Gastroesophageal sphincter (tissue), 3 donors: Measurements from ENCODE around the gene EGFL8.

Experiments
- CTCF ChIP-seq, 4 experiments: fragments of 200-600 bp in 2 of 4; fragments of 450-650 bp in 2 of 4; sonication (generic) in 1 of 4; IDR thresholded peaks; one replicate each; pipeline ENCODE4 v1.5.1; 2017 to 2019; ENCODE audit warnings: antibody characterized with exemption in 4 of 4, mild to moderate bottlenecking in 2 of 4, moderate library complexity in 2 of 4
- EP300 ChIP-seq: sonication (generic); formaldehyde crosslinking; IDR thresholded peaks from one replicate; pipeline ENCODE4 v1.6.1; 2017; ENCODE audit warnings: antibody characterized with exemption, mild to moderate bottlenecking
- POLR2A ChIP-seq, 2 donors: fragments of 450-650 bp; IDR thresholded peaks; one replicate each; pipeline ENCODE4 v1.6.1; 2017; ENCODE audit warnings: antibody characterized with exemption in 2 of 2, mild to moderate bottlenecking in 2 of 2, moderate library complexity in 1 of 2
- POLR2AphosphoS5 ChIP-seq: sonication (generic); formaldehyde crosslinking; IDR thresholded peaks from one replicate; pipeline ENCODE4 v1.6.1; 2017; ENCODE audit warnings: antibody characterized with exemption

GRCh38 chr6:32154514-32155161, 9.8 kb upstream of the EGFL8 start:
- TF ChIP-seq POLR2A (IDR thresholded peaks at IDR 0.05) (no peak), CTCF (IDR thresholded peaks at IDR 0.05) (peak in 3 of 4 experiments; percentile 65 to 76 (median 73)), POLR2AphosphoS5 (no peak), EP300 (no peak)
